MCF 10A (cell line): Measurements from ENCODE around the gene SCAMP2. TPM values are rescaled to one million over a fixed set of nuclear protein-coding genes. Genes with fewer than 3 reads are reported as not detected.

ENCODE experiments used
- BruUV-seq: library from RNA; stranded (reverse); fragments of 400-500 nt; replicated peaks from 2 replicates; lab custom pipeline; 2021; lab: Mats Ljungman, UMichigan
- CTCF ChIA-PET: fragments of 300-600 bp; sonication (Branson Sonifier 250); formaldehyde crosslinking; extraction: SDS; loops from one replicate; lab custom pipeline; 2021; ENCODE audit warnings: antibody characterized with exemption, inconsistent platforms; lab: Yijun Ruan, JAX
- POLR2A ChIA-PET: fragments of 300-600, 350-650 bp; sonication (Branson Sonifier 250); formaldehyde crosslinking; extraction: SDS; loops from one replicate; lab custom pipeline; 2020; ENCODE audit warnings: antibody characterized with exemption, inconsistent platforms; lab: Yijun Ruan, JAX
- DNase-seq: peaks from one replicate; pipeline ENCODE4 v3.0.0-alpha.2; 2018; ENCODE audit not compliant: unreplicated experiment
- H3K27ac Mint-ChIP-seq: one replicate; pipeline ENCODE4 v1.8.0; 2022; ENCODE audit warnings: mild to moderate bottlenecking, low read depth, mixed read lengths; ENCODE audit not compliant: unreplicated experiment
- H3K27me3 Mint-ChIP-seq: one replicate; pipeline ENCODE4 v1.8.0; 2022; ENCODE audit warnings: mixed read lengths; ENCODE audit not compliant: insufficient read depth, unreplicated experiment
- H3K36me3 Mint-ChIP-seq: one replicate; pipeline ENCODE4 v1.8.0; 2022; ENCODE audit warnings: mild to moderate bottlenecking, moderate library complexity, mixed read lengths; ENCODE audit not compliant: insufficient read depth, unreplicated experiment
- H3K4me1 Mint-ChIP-seq: one replicate; pipeline ENCODE4 v1.8.0; 2022; ENCODE audit warnings: mixed read lengths; ENCODE audit not compliant: insufficient read depth, unreplicated experiment
- H3K4me3 Mint-ChIP-seq: one replicate; pipeline ENCODE4 v1.8.0; 2022; ENCODE audit warnings: mild to moderate bottlenecking, moderate library complexity, mixed read lengths; ENCODE audit not compliant: unreplicated experiment
- H3K9me3 Mint-ChIP-seq: one replicate; pipeline ENCODE4 v1.8.0; 2022; ENCODE audit warnings: mixed read lengths; ENCODE audit not compliant: unreplicated experiment
- intact Hi-C: fragments of 100-400 bp; cut with micrococcal nuclease; formaldehyde crosslinking; loops from 2 replicates; pipeline ENCODE4 v1.14.1; 2022
- total RNA-seq: library from RNA; stranded (reverse); gene quantifications from 2 replicates; pipeline ENCODE4 v1.2.3, GENCODE V29; 2022
- TF ChIP-seq, protein P1 (sequence below): fragments of 200-600 bp; IDR thresholded peaks from one replicate; pipeline ENCODE4 v1.8.0; 2022; ENCODE audit warnings: antibody characterized with exemption, mild to moderate bottlenecking; ENCODE audit not compliant: unreplicated experiment

Gene SCAMP2
- total RNA-seq, 1 experiment from 2014 or later, result 64.4 TPM

DNA sequence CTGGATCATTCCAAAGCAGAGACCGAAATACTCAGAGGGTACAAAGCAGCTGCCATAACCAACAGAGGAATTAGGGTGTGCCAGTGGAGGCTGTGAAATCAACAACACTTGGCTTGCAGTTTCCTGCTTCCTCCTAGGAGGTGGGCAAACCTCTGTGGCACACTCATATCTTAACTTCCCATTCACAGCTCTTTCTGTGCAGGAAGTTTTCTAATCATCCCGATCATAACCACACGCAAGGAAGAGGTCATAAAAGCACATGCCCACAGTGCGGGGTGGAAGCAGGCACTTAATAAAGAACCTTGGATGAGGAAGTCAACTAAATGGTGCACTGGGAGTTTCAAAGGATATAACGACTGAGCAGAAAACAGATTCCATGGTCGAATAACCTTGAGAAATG lies 5.1 kb downstream of the SCAMP2 start:
- H3K27ac Mint-ChIP-seq, result no peak overlapping the region
- ChIA-PET POLR2A (interaction anchor here (1.6 kb wide), 1 partner anchor 38 kb away, joined by 5 read pairs; no protein-coding TSS in a partner anchor), CTCF (interaction anchor here (0.9 kb wide), 1 partner anchor 38 kb away, joined by 3 read pairs; no protein-coding TSS in a partner anchor)
- H3K9me3 Mint-ChIP-seq, result no peaks in the 10 kb centered on the region
- no peak overlapping the region for H3K4me3 Mint-ChIP-seq
- intact Hi-C loops, result no loop called here
- TF ChIP-seq, protein P1, sequence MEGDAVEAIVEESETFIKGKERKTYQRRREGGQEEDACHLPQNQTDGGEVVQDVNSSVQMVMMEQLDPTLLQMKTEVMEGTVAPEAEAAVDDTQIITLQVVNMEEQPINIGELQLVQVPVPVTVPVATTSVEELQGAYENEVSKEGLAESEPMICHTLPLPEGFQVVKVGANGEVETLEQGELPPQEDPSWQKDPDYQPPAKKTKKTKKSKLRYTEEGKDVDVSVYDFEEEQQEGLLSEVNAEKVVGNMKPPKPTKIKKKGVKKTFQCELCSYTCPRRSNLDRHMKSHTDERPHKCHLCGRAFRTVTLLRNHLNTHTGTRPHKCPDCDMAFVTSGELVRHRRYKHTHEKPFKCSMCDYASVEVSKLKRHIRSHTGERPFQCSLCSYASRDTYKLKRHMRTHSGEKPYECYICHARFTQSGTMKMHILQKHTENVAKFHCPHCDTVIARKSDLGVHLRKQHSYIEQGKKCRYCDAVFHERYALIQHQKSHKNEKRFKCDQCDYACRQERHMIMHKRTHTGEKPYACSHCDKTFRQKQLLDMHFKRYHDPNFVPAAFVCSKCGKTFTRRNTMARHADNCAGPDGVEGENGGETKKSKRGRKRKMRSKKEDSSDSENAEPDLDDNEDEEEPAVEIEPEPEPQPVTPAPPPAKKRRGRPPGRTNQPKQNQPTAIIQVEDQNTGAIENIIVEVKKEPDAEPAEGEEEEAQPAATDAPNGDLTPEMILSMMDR, result no peak
- BruUV-seq, result no TSS peak
- H3K4me1 Mint-ChIP-seq, result peaks cover 53% of the 10 kb centered on the region
- H3K27me3 Mint-ChIP-seq, result no peaks in the 10 kb centered on the region
- no peak for DNase-seq
- H3K36me3 Mint-ChIP-seq, result peaks cover 15% of the 10 kb centered on the region

GRCh38 chr15:74867466-74868038 lies 5.6 kb downstream of the SCAMP2 start:
- Mint-ChIP-seq H3K9me3 (no peaks in the 10 kb centered on the region), H3K27ac (no peak overlapping the region), H3K27me3 (no peaks in the 10 kb centered on the region), H3K4me3 (no peak overlapping the region), H3K4me1 (peaks cover 49% of the 10 kb centered on the region), H3K36me3 (peaks cover 10% of the 10 kb centered on the region)
- no peak for DNase-seq
- POLR2A ChIA-PET, result interaction anchor here (1.6 kb wide), 1 partner anchor 39 kb away, joined by 5 read pairs; no protein-coding TSS in a partner anchor
- CTCF ChIA-PET, result interaction anchor here (0.7 kb wide), 1 partner anchor 465 kb away, joined by 3 read pairs; no protein-coding TSS in a partner anchor
- BruUV-seq, result no TSS peak
- intact Hi-C loops, result no loop called here
- TF ChIP-seq, protein P1, result no peak

- H3K27me3 Mint-ChIP-seq, result no peaks in the 10 kb centered on the region
- peak; percentile 63 for DNase-seq
- BruUV-seq, result no TSS peak
- H3K4me3 Mint-ChIP-seq, result no peak overlapping the region
- CTCF ChIA-PET, result interaction anchor here (0.7 kb wide), 3 partner anchors 72 to 120 kb away, joined by 3 to 6 read pairs (median 3); no protein-coding TSS in a partner anchor
- TF ChIP-seq, protein P1, result no peak
- intact Hi-C loops, result no loop called here
- peaks cover 44% of the 10 kb centered on the region for H3K4me1 Mint-ChIP-seq
- peak overlapping the region; percentile 74 for H3K27ac Mint-ChIP-seq
- peaks cover 4% of the 10 kb centered on the region for H3K36me3 Mint-ChIP-seq
- H3K9me3 Mint-ChIP-seq, result no peaks in the 10 kb centered on the region
- POLR2A ChIA-PET, result interaction anchor here (0.6 to 1.3 kb wide), 3 partner anchors 40 to 588 kb away, joined by 3 read pairs; partner anchors contain the start of genes FAM219B and RPP25
These were observed 7.1 kb downstream of the SCAMP2 start for GRCh38 chr15:74866090-74866489.

- no peaks in the 10 kb centered on the region for H3K27me3 Mint-ChIP-seq
- POLR2A ChIA-PET, result interaction anchor here (1.7 kb wide), 1 partner anchor 41 kb away, joined by 5 read pairs; the partner anchor contains the start of gene FAM219B
- H3K4me3 Mint-ChIP-seq, result no peak overlapping the region
- no TSS peak for BruUV-seq
- H3K9me3 Mint-ChIP-seq, result no peaks in the 10 kb centered on the region
- peak overlapping the region; percentile 74 for H3K27ac Mint-ChIP-seq
- intact Hi-C loops, result no loop called here
- CTCF ChIA-PET, result interaction anchor here (0.6 to 1.1 kb wide), 2 partner anchors 37 to 83 kb away, joined by 3 read pairs; partner anchors contain the start of gene CSK
- TF ChIP-seq, protein P1, result no peak
- peaks cover 6% of the 10 kb centered on the region for H3K36me3 Mint-ChIP-seq
- peaks cover 37% of the 10 kb centered on the region for H3K4me1 Mint-ChIP-seq
- DNase-seq, result no peak
These were observed 7.8 kb downstream of the SCAMP2 start for GRCh38 chr15:74865316-74865715.
